LNCaP clone FGC (cell line): ENCODE results near the gene LRRTM4.
"Not testable (repeated sequence)": the region's sequence is repeated elsewhere in the genome, so short reads cannot be mapped to it uniquely, and the experiment has no call there.

ENCODE experiments used
- DNase-seq: peaks from one replicate; pipeline ENCODE4 v3.0.0-alpha.2; 2011; ENCODE audit warnings: low read depth
- H3K4me3 ChIP-seq: 2 replicates; pipeline ENCODE4 v1.5.1; 2011; ENCODE audit warnings: mild to moderate bottlenecking, low read depth, low read length, control low read depth
- CTCF ChIP-seq: IDR thresholded peaks from 2 replicates; pipeline ENCODE4 v1.5.1; 2012; ENCODE audit warnings: mild to moderate bottlenecking; ENCODE audit not compliant: control insufficient read depth, insufficient read depth; ENCODE audit errors: extremely low read depth

LRRTM4 gene

GRCh38 chr2:77142141-77142540 is 380.0 kb downstream of the LRRTM4 start:
- DNase-seq = no peak
- no peak for TF ChIP-seq CTCF
- no peak overlapping the region for H3K4me3 ChIP-seq

DNA sequence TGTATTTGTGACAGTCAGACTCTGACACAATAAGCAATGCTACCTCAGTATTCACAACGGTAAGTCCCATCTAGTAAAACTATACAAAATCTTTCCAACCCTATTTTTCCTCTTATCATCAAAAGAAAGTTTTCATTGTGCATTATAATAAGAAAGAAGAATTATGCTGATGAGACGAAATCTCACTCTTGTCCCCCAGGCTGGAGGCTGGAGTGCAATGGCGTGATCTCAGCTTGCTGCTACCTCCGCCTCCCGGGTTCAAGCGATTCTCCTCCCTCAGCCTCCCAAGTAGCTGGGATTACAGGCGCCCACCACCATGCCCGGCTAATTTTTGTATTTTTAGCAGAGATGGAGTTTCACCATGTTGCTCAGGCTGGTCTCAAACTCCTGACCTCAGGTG is 393.7 kb downstream of the LRRTM4 start:
- not testable (repeated sequence) for H3K4me3 ChIP-seq, DNase-seq

DNA sequence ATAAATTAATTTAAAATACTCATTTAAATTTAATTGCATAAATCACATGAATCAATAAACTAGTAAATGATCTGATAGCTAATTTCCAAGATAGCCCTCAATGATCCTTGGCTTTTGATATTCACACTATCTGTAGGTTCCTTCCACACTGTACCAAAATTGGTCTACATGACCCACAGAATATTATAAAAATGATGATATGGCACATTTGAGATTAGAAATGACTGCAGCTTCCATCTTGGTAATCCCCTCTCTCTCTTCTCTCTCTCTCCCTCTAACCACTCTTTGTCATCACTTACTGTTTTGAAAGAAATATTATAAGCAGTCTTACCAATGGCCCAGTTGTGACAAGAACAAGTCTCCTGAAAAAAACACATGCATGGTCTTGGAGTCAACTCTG is 394.8 kb downstream of the LRRTM4 start:
- no peak for DNase-seq
- H3K4me3 ChIP-seq = no peak overlapping the region
- TF ChIP-seq CTCF = no peak

- DNase-seq = no peak
- no peak overlapping the region for H3K4me3 ChIP-seq
- no peak for TF ChIP-seq CTCF
These were observed 400.7 kb downstream of the LRRTM4 start for GRCh38 chr2:77121518-77121917.

GRCh38 chr2:77119333-77119732 is 402.8 kb downstream of the LRRTM4 start:
- no peak for TF ChIP-seq CTCF
- no peak overlapping the region for H3K4me3 ChIP-seq
- no peak for DNase-seq

- no peak overlapping the region for H3K4me3 ChIP-seq
- DNase-seq = no peak
- TF ChIP-seq CTCF = no peak
These were observed 413.3 kb downstream of the LRRTM4 start for GRCh38 chr2:77108915-77109314.

DNA sequence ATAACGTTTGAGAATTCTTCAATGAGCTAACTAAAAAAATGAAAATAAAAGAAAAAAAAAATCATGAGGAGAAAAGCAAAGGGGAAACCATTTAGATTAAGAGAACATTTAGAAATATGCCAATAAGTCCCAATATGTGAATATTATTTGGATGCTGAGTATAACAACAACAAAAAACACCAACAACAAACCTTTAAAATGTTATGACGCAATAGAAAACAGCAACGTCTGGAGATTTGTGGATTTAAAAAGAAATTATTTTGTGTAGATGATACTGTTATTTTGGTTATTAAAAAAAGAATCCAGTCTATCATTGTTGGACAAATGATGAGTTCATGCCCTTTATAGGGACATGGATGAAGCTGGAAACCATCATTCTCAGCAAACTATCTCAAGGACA is 417.2 kb downstream of the LRRTM4 start:
- H3K4me3 ChIP-seq = no peak overlapping the region
- DNase-seq = no peak
- TF ChIP-seq CTCF = no peak

DNA sequence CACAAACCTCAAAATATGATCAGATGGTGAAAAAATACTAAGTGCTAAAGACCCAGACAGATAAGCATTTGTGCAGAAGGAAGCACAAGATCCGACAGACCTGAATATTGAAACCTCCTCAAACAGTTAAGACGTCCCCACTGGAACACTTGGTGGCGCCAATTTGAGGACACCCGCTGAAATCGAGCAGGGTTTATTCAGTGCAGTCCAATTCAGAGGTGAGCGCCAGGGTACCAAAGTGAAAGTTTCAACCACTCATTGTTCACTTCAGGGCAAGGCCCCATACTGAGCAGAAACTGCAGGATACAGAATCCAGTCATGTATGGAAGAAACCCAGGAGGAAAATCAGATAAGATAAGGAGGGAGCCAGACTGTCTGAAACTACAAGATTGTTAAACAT is 417.6 kb downstream of the LRRTM4 start:
- no peak for TF ChIP-seq CTCF
- H3K4me3 ChIP-seq = no peak overlapping the region
- no peak for DNase-seq
